Type B pancreatic cell (in vitro differentiated cells): ENCODE measurements around the gene CYREN. TPM values are rescaled to one million over a fixed set of nuclear protein-coding genes. Genes with fewer than 3 reads are reported as not detected.

ENCODE experiments used
- DNase-seq: peaks from one replicate; pipeline ENCODE4 v3.0.0; 2021; ENCODE audit warnings: mixed read lengths; ENCODE audit not compliant: unreplicated experiment; ENCODE audit errors: extremely low spot score
- H3K27ac Mint-ChIP-seq: 2 replicates; pipeline ENCODE4 v1.8.0; 2021; ENCODE audit warnings: mild to moderate bottlenecking, mixed read lengths
- H3K27me3 Mint-ChIP-seq: 2 replicates; pipeline ENCODE4 v1.8.0; 2021; ENCODE audit warnings: mixed read lengths
- H3K36me3 Mint-ChIP-seq: 2 replicates; pipeline ENCODE4 v1.8.0; 2021; ENCODE audit warnings: mixed read lengths
- H3K4me1 Mint-ChIP-seq: one replicate; pipeline ENCODE4 v1.8.0; 2021; ENCODE audit warnings: mixed read lengths; ENCODE audit not compliant: unreplicated experiment
- H3K4me3 Mint-ChIP-seq: 2 replicates; pipeline ENCODE4 v1.8.0; 2021; ENCODE audit warnings: mild to moderate bottlenecking, mixed read lengths
- H3K9me3 Mint-ChIP-seq: 2 replicates; pipeline ENCODE4 v1.8.0; 2021; ENCODE audit warnings: mixed read lengths
- total RNA-seq: library from RNA; stranded (reverse); gene quantifications from 2 replicates; pipeline ENCODE4 v1.2.1, GENCODE V29; 2021; ENCODE audit warnings: low replicate concordance
- TF ChIP-seq, protein P1 (sequence below): fragments of 200-600 bp; sonication (generic); conservative IDR thresholded peaks from 2 replicates; pipeline ENCODE4 v1.5.0; 2021; ENCODE audit warnings: antibody characterized with exemption, mild to moderate bottlenecking

Gene CYREN
- total RNA-seq, 1 donor from 2014 or later: 51.0 TPM

DNA sequence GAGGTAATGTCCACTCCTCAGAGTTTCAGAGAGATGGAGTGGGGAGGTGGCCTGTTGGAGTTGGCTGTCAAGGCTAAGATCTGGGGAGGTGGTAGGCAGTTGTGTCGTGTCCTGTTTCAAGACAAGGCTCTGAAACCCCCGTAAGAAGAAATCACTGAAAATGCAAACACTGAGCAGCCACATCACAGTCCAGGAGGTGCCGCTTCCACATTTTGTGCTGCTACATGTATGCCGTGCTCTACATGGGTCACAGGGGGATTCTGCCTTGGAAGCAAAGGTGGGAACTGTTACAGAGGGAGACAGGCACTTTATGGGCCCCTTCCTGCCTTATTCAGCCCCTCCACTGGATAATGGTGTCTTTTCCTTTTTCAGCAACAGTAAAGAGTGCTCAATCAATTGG, 28.9 kb upstream of the CYREN start:
- no peaks in the 10 kb centered on the region for H3K27me3 Mint-ChIP-seq
- H3K4me3 Mint-ChIP-seq: no peak overlapping the region
- H3K27ac Mint-ChIP-seq: no peak overlapping the region
- H3K9me3 Mint-ChIP-seq: no peaks in the 10 kb centered on the region
- peaks cover 25% of the 10 kb centered on the region for H3K36me3 Mint-ChIP-seq
- TF ChIP-seq, protein P1, sequence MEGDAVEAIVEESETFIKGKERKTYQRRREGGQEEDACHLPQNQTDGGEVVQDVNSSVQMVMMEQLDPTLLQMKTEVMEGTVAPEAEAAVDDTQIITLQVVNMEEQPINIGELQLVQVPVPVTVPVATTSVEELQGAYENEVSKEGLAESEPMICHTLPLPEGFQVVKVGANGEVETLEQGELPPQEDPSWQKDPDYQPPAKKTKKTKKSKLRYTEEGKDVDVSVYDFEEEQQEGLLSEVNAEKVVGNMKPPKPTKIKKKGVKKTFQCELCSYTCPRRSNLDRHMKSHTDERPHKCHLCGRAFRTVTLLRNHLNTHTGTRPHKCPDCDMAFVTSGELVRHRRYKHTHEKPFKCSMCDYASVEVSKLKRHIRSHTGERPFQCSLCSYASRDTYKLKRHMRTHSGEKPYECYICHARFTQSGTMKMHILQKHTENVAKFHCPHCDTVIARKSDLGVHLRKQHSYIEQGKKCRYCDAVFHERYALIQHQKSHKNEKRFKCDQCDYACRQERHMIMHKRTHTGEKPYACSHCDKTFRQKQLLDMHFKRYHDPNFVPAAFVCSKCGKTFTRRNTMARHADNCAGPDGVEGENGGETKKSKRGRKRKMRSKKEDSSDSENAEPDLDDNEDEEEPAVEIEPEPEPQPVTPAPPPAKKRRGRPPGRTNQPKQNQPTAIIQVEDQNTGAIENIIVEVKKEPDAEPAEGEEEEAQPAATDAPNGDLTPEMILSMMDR: no peak
- no peak for DNase-seq
- H3K4me1 Mint-ChIP-seq: peaks cover 21% of the 10 kb centered on the region

DNA sequence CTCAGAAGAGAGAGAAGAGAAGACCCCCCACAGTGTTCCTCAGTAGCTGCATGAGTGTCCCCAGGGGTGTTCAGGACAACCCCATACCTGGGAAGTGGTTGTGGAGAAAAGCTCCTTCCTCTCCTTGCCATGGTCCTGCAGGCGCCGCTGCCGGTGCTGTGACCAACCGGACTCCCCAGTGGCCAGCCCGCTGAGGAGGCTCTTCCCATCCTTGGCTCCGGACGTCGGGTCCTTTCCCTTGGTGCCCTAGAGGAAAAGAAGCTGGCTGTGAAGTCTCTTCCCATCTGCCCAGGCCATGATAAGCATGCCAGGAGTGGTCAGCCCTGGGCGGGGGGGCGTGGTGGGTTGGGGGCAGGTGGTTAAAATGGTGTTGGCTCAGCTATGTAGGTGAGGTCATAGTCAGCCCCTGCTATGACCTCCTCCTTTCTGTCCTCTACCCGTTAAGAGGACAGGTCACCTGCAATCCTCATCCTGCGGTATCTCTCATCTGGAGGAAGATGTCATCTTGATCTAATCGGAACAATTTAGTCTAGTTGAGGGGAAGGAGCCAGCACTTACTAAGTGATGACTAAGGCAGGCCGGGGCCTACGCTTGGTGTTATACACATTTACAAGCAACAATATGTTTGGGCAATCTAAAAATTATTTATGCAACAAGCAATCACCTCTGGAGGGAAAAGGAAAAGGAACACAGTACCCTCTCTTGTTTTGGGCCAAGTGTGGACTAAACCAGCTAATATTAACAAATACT, 27.6 kb upstream of the CYREN start:
- Mint-ChIP-seq H3K9me3 (no peaks in the 10 kb centered on the region), H3K4me1 (peaks cover 26% of the 10 kb centered on the region), H3K36me3 (peaks cover 27% of the 10 kb centered on the region), H3K27me3 (no peaks in the 10 kb centered on the region), H3K4me3 (no peak overlapping the region), H3K27ac (peak overlapping the region; percentile 34)
- TF ChIP-seq, protein P1: no peak
- no peak for DNase-seq

DNA sequence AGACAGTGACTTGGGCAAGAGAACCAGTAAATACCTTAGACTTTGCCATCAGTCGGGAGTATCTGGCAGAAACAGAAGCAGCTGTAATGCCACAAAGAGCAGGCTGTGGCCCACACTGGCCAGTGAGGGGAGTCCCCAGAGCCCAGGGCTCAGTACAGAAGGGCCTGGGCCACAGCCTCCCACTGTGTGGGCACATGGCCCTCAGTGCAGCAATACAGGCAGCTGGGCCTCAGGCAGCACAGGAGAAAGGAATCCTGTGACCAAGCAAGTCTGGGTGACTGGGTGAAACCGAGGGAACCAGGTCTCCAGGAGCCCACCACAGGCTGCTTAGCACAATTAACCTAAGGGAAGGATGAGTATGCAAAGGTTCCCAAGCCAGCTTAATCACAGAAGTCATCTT, 26.8 kb upstream of the CYREN start:
- peaks cover 24% of the 10 kb centered on the region for H3K4me1 Mint-ChIP-seq
- TF ChIP-seq, protein P1: no peak
- no peak overlapping the region for H3K27ac Mint-ChIP-seq
- H3K27me3 Mint-ChIP-seq: no peaks in the 10 kb centered on the region
- H3K9me3 Mint-ChIP-seq: no peaks in the 10 kb centered on the region
- no peak overlapping the region for H3K4me3 Mint-ChIP-seq
- peaks cover 34% of the 10 kb centered on the region for H3K36me3 Mint-ChIP-seq
- DNase-seq: no peak

DNA sequence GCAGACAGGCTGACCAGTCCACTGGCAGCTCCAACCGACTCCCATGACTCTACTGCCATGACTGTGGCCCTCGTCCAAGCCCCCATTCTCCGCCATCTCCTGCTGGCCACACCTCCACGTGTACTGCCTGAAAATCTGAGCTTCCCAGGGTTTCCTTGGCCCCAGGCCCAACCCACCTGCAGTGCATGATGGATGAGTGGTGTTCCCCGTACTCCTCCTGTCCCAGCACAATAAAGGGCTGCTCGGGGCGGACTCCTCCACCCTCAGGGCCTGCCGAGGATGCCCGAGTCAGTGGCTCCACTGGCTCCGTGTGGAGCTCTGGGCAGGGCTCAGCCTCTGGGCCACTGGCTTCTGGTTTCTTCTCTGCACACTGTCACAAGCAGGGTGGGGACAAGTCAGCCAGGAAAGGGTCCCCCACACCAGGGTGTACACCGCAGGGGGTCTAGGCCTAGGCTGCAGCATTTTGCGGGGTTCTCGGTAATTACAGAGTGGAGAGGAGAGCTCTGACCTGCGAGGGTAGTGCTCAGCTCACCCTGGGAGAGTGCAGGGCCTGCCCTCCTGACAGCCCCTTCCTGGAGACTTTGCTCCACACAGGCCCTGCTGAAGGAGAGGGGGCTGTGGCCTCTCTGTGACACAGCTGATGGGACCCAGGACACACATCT, 25.6 kb upstream of the CYREN start:
- Mint-ChIP-seq H3K4me3 (no peak overlapping the region), H3K36me3 (peaks cover 36% of the 10 kb centered on the region), H3K27ac (no peak overlapping the region), H3K4me1 (peaks cover 20% of the 10 kb centered on the region), H3K9me3 (no peaks in the 10 kb centered on the region), H3K27me3 (no peaks in the 10 kb centered on the region)
- DNase-seq: no peak
- TF ChIP-seq, protein P1: no peak

DNA sequence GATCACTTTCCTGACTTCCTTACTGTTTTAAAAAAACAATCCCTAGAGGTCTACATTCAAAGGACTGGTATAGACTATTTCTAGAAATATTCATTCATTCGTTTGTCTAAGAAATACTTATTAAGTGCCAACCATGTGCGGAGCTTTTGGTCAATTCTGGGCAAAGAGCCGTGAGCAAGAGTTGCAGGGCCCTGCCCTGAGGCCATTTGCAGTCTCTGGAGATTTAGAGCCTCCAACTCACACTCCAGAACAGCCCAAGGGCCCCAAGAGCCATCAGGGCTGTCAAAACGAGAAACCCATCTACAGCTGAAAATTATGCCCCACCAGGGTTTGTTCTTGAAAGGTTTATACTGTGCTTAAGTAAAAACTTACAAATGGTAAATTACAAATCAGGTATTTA, 24.6 kb upstream of the CYREN start:
- no peak for DNase-seq
- H3K9me3 Mint-ChIP-seq: no peaks in the 10 kb centered on the region
- no peak overlapping the region for H3K27ac Mint-ChIP-seq
- peaks cover 14% of the 10 kb centered on the region for H3K4me1 Mint-ChIP-seq
- TF ChIP-seq, protein P1: no peak
- no peaks in the 10 kb centered on the region for H3K27me3 Mint-ChIP-seq
- peaks cover 32% of the 10 kb centered on the region for H3K36me3 Mint-ChIP-seq
- no peak overlapping the region for H3K4me3 Mint-ChIP-seq
